Fibroblast of lung (primary cell): ENCODE measurements around the gene NKAIN1. TPM values are rescaled to one million over a fixed set of nuclear protein-coding genes. Genes with fewer than 3 reads are reported as not detected.

ENCODE experiments used
- DNase-seq, 2 donors: peaks; one replicate each; pipeline versions ENCODE4 v3.0.0 to v3.0.0-alpha.2; 2010; ENCODE audit warnings: low read depth in 2 of 2
- H2AFZ ChIP-seq: 2 replicates; pipeline ENCODE4 v1.5.1; 2012; ENCODE audit warnings: low read length, control low read depth, inconsistent platforms
- H3K27ac ChIP-seq: 2 replicates; pipeline ENCODE4 v1.5.1; 2011; ENCODE audit warnings: low read length, control low read depth; ENCODE audit not compliant: insufficient read depth
- H3K27me3 ChIP-seq: 2 replicates; pipeline ENCODE4 v1.5.1; 2011; ENCODE audit warnings: mild to moderate bottlenecking, low read length; ENCODE audit not compliant: control insufficient read depth, insufficient read depth
- H3K36me3 ChIP-seq: 2 replicates; pipeline ENCODE4 v1.5.1; 2011; ENCODE audit warnings: low read length; ENCODE audit not compliant: control insufficient read depth, insufficient read depth
- H3K4me1 ChIP-seq: 2 replicates; pipeline ENCODE4 v1.5.1; 2011; ENCODE audit warnings: low read length; ENCODE audit not compliant: control insufficient read depth, insufficient read depth; ENCODE audit errors: extremely low read depth
- H3K4me2 ChIP-seq: 2 replicates; pipeline ENCODE4 v1.5.1; 2011; ENCODE audit warnings: low read length, control low read depth; ENCODE audit not compliant: insufficient read depth; ENCODE audit errors: extremely low read depth
- H3K4me3 ChIP-seq, 4 experiments: fragments of 200-600 bp in 1 of 4; sonication (generic) in 1 of 4; replicated peaks in 1 of 4; 2 replicates each; pipeline ENCODE4 v1.5.1; 2011 to 2016; ENCODE audit warnings: low read length in 4 of 4, low read depth in 3 of 4, mild to moderate bottlenecking in 3 of 4, control low read depth in 2 of 4, inconsistent platforms in 1 of 4, mixed read lengths in 1 of 4; ENCODE audit not compliant: insufficient read depth in 1 of 4; ENCODE audit errors: control extremely low read depth in 1 of 4
- H3K79me2 ChIP-seq: 2 replicates; pipeline ENCODE4 v1.5.1; 2012; ENCODE audit warnings: mild to moderate bottlenecking, low read length, inconsistent platforms; ENCODE audit not compliant: control insufficient read depth, insufficient read depth
- H3K9ac ChIP-seq: 2 replicates; pipeline ENCODE4 v1.5.1; 2011; ENCODE audit warnings: mild to moderate bottlenecking, low read length, control low read depth; ENCODE audit not compliant: insufficient read depth
- H3K9me3 ChIP-seq: 2 replicates; pipeline ENCODE4 v1.5.1; 2012; ENCODE audit warnings: low read depth, low read length; ENCODE audit not compliant: control insufficient read depth, insufficient read depth
- H4K20me1 ChIP-seq: 2 replicates; pipeline ENCODE4 v1.5.1; 2011; ENCODE audit warnings: low read length; ENCODE audit not compliant: control insufficient read depth, insufficient read depth; ENCODE audit errors: extremely low read depth
- EZH2 ChIP-seq: IDR thresholded peaks from 2 replicates; pipeline ENCODE4 v1.5.1; 2012; ENCODE audit warnings: low read length, control low read depth, mild to moderate bottlenecking; ENCODE audit errors: missing control alignments
- polyA plus RNA-seq, 2 donors: library from polyadenylated mRNA; depleted of rRNA in 1 of 2; stranded (reverse) in 1 of 2; unstranded in 1 of 2; fragments of >200 nt; gene quantifications; 2 replicates each; pipeline ENCODE4 v1.2.1, GENCODE V29; 2011 to 2012; ENCODE audit warnings: missing spikeins in 1 of 2
- total RNA-seq: library from RNA; depleted of rRNA; stranded (reverse); fragments of >200 nt; gene quantifications from 2 replicates; pipeline ENCODE4 v1.2.1, GENCODE V29; 2014
- TF ChIP-seq, protein P1 (sequence below), 2 donors: IDR thresholded peaks in 1 of 2; conservative IDR thresholded peaks in 1 of 2; 1 replicate in 1 of 2; 2 replicates in 1 of 2; pipeline ENCODE4 v1.5.1; 2011 to 2012; ENCODE audit warnings: low read length in 2 of 2, control low read depth in 1 of 2, inconsistent platforms in 1 of 2, low read depth in 1 of 2, mild to moderate bottlenecking in 1 of 2

NKAIN1 gene
- total and polyA plus RNA-seq, 2 donors (not counting 1 experiment from before 2014, with no cell fraction given): 0.07 to 0.17 TPM

DNA sequence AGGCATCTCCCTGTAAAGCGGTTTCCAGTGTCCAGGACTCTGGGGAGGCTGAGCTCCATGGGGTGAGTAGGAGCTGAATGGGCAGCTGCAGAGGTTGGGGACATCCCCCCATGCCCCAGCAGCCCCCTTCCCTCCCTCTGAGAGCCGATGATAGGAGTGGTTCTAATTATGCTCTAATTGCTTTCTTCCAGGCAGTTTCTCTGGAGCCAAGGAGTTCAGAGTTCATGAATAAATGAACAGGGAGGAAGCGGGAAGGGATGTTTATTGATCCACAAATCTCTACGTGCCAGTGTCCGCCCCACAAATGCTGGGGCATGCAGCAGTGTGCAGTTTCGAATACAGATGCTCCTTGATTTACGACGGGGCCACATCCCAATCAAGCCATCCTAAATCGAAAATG is 15.6 kb downstream of the NKAIN1 start:
- no peak overlapping the region for H3K4me2 ChIP-seq
- H3K36me3 ChIP-seq: no peaks in the 10 kb centered on the region
- no peaks in the 10 kb centered on the region for H4K20me1 ChIP-seq
- H3K79me2 ChIP-seq: no peaks in the 10 kb centered on the region
- H3K27ac ChIP-seq: no peak overlapping the region
- peaks cover 4% of the 10 kb centered on the region for H3K27me3 ChIP-seq
- H3K4me1 ChIP-seq: no peaks in the 10 kb centered on the region
- DNase-seq: no peak
- H3K9me3 ChIP-seq: no peaks in the 10 kb centered on the region
- H2AFZ ChIP-seq: no peak overlapping the region
- no peak overlapping the region for H3K4me3 ChIP-seq
- TF ChIP-seq, protein P1, sequence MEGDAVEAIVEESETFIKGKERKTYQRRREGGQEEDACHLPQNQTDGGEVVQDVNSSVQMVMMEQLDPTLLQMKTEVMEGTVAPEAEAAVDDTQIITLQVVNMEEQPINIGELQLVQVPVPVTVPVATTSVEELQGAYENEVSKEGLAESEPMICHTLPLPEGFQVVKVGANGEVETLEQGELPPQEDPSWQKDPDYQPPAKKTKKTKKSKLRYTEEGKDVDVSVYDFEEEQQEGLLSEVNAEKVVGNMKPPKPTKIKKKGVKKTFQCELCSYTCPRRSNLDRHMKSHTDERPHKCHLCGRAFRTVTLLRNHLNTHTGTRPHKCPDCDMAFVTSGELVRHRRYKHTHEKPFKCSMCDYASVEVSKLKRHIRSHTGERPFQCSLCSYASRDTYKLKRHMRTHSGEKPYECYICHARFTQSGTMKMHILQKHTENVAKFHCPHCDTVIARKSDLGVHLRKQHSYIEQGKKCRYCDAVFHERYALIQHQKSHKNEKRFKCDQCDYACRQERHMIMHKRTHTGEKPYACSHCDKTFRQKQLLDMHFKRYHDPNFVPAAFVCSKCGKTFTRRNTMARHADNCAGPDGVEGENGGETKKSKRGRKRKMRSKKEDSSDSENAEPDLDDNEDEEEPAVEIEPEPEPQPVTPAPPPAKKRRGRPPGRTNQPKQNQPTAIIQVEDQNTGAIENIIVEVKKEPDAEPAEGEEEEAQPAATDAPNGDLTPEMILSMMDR (conservative IDR thresholded peaks at IDR 0.05 in 1 of 2, IDR thresholded peaks at IDR 0.05 in 1 of 2; ENCODE audit: low read depth in 1 of 2, low read length in 2 of 2): no peak
- no peak for TF ChIP-seq EZH2
- no peak overlapping the region for H3K9ac ChIP-seq

DNA sequence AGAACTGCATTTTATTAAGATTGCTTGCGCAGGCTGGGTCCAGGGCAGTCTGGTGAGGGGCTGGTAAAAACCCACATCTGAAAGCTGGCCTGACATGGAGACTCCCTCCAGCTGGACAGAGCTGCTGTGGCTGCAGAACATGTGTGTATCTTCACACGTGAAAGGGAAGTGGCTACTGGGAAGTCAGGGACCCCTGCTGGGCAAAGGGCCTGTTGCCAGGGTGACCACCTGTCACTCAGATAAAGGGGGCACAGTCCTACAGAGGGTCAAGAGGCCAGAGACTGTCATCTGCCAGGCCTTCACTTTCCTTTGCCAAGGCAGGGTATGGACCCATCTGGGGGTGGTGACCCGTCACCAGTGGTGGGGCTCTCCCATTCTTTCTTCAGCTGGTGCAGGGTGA is 17.5 kb downstream of the NKAIN1 start:
- H3K27me3 ChIP-seq: peaks cover 4% of the 10 kb centered on the region
- H3K27ac ChIP-seq: no peak overlapping the region
- no peaks in the 10 kb centered on the region for H3K9me3 ChIP-seq
- H3K9ac ChIP-seq: no peak overlapping the region
- no peaks in the 10 kb centered on the region for H3K4me1 ChIP-seq
- H3K79me2 ChIP-seq: no peaks in the 10 kb centered on the region
- DNase-seq: no peak
- no peak overlapping the region for H2AFZ ChIP-seq
- TF ChIP-seq, protein P1 (conservative IDR thresholded peaks at IDR 0.05 in 1 of 2, IDR thresholded peaks at IDR 0.05 in 1 of 2; ENCODE audit: low read depth in 1 of 2, low read length in 2 of 2): no peak
- no peaks in the 10 kb centered on the region for H3K36me3 ChIP-seq
- H4K20me1 ChIP-seq: no peaks in the 10 kb centered on the region
- H3K4me3 ChIP-seq: no peak overlapping the region
- no peak overlapping the region for H3K4me2 ChIP-seq

DNA sequence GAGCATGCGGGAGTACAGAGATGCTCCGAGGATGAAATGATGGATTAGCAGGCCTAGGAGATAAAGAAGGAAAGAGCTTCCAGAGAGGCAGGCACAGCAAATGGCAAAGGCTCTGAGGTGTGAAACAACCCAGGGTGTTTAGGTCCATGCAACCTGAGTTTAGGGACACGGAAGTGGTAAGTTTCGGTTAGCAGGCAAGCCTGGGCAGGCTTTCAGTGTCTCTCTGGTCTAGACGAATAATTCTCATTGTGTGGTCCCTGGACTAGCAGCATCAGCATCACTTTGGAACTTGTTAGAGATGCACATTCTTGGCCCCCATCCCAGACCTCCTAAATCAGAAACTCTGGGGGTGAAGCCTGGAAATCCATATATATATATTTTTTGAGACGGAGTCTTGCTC is 18.6 kb downstream of the NKAIN1 start:
- no peak overlapping the region for H3K4me2 ChIP-seq
- H3K27me3 ChIP-seq: peaks cover 4% of the 10 kb centered on the region
- no peak overlapping the region for H2AFZ ChIP-seq
- H3K4me1 ChIP-seq: no peaks in the 10 kb centered on the region
- no peak overlapping the region for H3K9ac ChIP-seq
- no peak for DNase-seq
- TF ChIP-seq, protein P1 (conservative IDR thresholded peaks at IDR 0.05 in 1 of 2, IDR thresholded peaks at IDR 0.05 in 1 of 2; ENCODE audit: low read depth in 1 of 2, low read length in 2 of 2): no peak
- no peak for TF ChIP-seq EZH2
- H3K79me2 ChIP-seq: no peaks in the 10 kb centered on the region
- H4K20me1 ChIP-seq: no peaks in the 10 kb centered on the region
- H3K27ac ChIP-seq: no peak overlapping the region
- no peak overlapping the region for H3K4me3 ChIP-seq
- H3K9me3 ChIP-seq: no peaks in the 10 kb centered on the region
- no peaks in the 10 kb centered on the region for H3K36me3 ChIP-seq
